Activated CD4-positive, alpha-beta memory T cell treated with anti-CD3 and anti-CD28 coated beads for 36 hours (primary cell): ENCODE measurements around the gene PABPC3. TPM values are rescaled to one million over a fixed set of nuclear protein-coding genes. Genes with fewer than 3 reads are reported as not detected.

Source experiments
- CTCF ChIA-PET: fragments of 350-600 bp; sonication (Branson Sonifier 250); formaldehyde crosslinking; loops from one replicate; lab custom pipeline; 2021; ENCODE audit warnings: antibody characterized with exemption, inconsistent platforms; lab: Charles Lee
- POLR2A ChIA-PET: fragments of 350-600 bp; sonication (Branson Sonifier 250); formaldehyde crosslinking; loops from one replicate; lab custom pipeline; 2021; ENCODE audit warnings: antibody characterized with exemption; lab: Charles Lee
- DNase-seq: peaks from one replicate; pipeline ENCODE4 v3.0.0-alpha.2; 2020
- H3K27ac Mint-ChIP-seq: one replicate; pipeline ENCODE4 v1.8.0; 2021; ENCODE audit warnings: mixed read lengths
- H3K27me3 Mint-ChIP-seq: one replicate; pipeline ENCODE4 v1.8.0; 2021; ENCODE audit warnings: mixed read lengths
- H3K36me3 Mint-ChIP-seq: one replicate; pipeline ENCODE4 v1.8.0; 2021; ENCODE audit warnings: mixed read lengths
- H3K4me1 Mint-ChIP-seq: one replicate; pipeline ENCODE4 v1.8.0; 2021; ENCODE audit warnings: low read depth, mixed read lengths
- H3K4me3 Mint-ChIP-seq: one replicate; pipeline ENCODE4 v1.8.0; 2021; ENCODE audit warnings: mild to moderate bottlenecking, mixed read lengths
- H3K9me3 Mint-ChIP-seq: one replicate; pipeline ENCODE4 v1.8.0; 2021; ENCODE audit warnings: mixed read lengths
- intact Hi-C: fragments of 100-400 bp; cut with micrococcal nuclease; formaldehyde crosslinking; loops from one replicate; pipeline ENCODE4 v1.15.1; 2023
- total RNA-seq, 2 experiments: library from RNA; stranded (reverse); gene quantifications; one replicate each; pipeline ENCODE4 v1.2.3, GENCODE V29; 2021

PABPC3 gene
- total RNA-seq, 2 experiments from 2014 or later, result 0.81 to 1.3 TPM

DNA sequence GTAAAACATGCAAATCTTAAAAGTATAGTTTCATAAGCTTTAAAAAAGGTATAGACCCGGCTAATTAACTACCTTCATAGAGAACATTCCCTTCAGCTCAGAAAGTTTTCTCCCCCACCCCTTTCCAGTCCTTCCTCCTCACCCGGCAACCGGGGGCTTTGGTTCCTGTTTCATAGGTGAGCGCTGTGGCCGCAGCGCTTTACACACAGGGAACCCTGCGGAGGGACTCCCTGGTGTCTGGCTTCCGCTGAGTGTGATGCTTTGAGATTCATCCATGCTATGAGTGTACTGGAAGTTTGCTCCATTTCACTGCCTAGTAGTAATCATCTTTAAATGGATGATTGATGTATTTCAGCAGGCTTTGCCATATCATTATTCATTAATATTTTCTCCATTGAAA lies 26.0 kb upstream of the PABPC3 start:
- DNase-seq, result no peak
- no peaks in the 10 kb centered on the region for H3K36me3 Mint-ChIP-seq
- intact Hi-C loops, result no loop called here
- CTCF ChIA-PET, result no interaction called here
- H3K9me3 Mint-ChIP-seq, result no peaks in the 10 kb centered on the region
- H3K27ac Mint-ChIP-seq, result no peak overlapping the region
- POLR2A ChIA-PET, result no interaction called here
- peaks cover 20% of the 10 kb centered on the region for H3K27me3 Mint-ChIP-seq
- H3K4me3 Mint-ChIP-seq, result no peak overlapping the region
- H3K4me1 Mint-ChIP-seq, result no peaks in the 10 kb centered on the region

DNA sequence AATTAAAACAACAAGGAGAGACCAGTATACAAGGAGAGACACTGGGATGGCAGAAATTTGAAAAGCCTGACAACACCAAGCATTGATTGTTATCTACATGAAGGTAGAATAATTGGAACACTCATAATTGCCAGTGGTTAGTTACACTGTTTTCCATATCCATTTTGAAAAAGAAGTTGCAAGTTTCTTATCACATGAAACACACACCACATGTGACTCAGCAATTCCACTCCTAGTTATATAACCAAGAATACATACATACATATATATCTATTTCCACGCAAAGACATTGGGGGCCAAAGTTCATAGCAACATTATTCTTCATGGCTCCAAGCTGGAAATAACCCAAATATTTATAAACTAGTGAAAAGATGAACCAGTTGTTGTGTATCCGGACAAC lies 15.2 kb upstream of the PABPC3 start:
- Mint-ChIP-seq H3K4me1 (no peaks in the 10 kb centered on the region), H3K9me3 (no peaks in the 10 kb centered on the region), H3K27me3 (peaks cover 4% of the 10 kb centered on the region), H3K4me3 (no peak overlapping the region), H3K27ac (no peak overlapping the region), H3K36me3 (no peaks in the 10 kb centered on the region)
- CTCF ChIA-PET, result no interaction called here
- intact Hi-C loops, result no loop called here
- no peak for DNase-seq
- POLR2A ChIA-PET, result no interaction called here

DNA sequence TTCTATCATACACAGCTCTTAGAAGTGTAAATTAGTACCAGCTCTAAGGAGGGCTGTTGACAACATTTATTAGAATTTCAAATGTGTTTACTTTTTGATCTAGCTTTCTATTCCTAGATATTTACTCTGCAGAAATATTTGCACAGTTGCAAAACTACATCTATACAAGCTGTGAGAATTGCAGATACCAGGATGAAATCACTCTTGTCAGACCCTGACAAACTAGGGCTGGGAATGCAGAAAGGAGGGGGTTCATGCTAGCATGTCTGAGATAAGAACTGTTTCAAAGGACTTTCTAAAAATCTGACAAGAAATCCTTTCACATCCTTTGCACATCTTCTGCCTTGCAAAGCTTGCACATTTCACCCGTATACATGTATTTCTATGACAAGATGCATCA lies 11.8 kb upstream of the PABPC3 start:
- ChIA-PET POLR2A (no interaction called here), CTCF (interaction anchor here (0.6 to 1.4 kb wide), 6 partner anchors 28 to 314 kb away, joined by 3 to 6 read pairs (median 3); no protein-coding TSS in a partner anchor)
- DNase-seq, result no peak
- Mint-ChIP-seq H3K27ac (no peak overlapping the region), H3K4me3 (no peak overlapping the region), H3K27me3 (peaks cover 5% of the 10 kb centered on the region), H3K4me1 (no peaks in the 10 kb centered on the region), H3K36me3 (no peaks in the 10 kb centered on the region), H3K9me3 (no peaks in the 10 kb centered on the region)
- intact Hi-C loops, result loop anchor here (2.0 kb wide), 2 partner anchors 31 to 291 kb away; no protein-coding TSS in a partner anchor

DNA sequence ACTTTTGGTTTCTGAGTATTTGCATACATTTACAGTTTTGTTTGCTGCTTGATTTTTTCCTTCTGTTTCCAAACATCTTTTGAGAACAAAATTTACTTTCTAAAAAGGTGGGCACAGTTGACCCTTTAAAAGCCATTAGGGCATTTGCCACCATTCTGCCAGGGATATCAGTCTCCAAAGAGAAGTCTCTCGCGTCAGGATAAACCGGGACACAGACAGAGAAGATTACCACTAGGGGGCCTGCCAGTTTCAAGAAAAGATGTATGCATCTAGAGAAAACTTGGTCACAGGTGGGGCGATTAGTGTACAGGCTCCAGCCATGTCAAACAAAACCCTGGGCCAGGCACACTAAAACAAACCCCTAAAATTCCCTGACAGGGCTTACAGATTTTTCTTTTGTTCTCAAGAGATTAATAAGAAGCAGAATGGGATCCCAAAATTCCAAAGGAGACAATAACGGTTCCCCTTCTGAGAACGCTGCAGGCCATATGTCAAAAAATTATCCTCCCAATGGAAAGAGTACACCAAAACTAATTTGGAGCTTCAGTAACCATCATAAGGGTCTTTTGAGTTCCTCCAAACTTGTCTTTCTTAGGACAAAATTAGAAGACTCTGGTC lies 10.7 kb upstream of the PABPC3 start:
- intact Hi-C loops, result loop anchor here (2.0 kb wide), 2 partner anchors 30 to 290 kb away; no protein-coding TSS in a partner anchor
- Mint-ChIP-seq H3K4me3 (no peak overlapping the region), H3K4me1 (no peaks in the 10 kb centered on the region), H3K9me3 (no peaks in the 10 kb centered on the region), H3K36me3 (no peaks in the 10 kb centered on the region), H3K27me3 (peaks cover 5% of the 10 kb centered on the region), H3K27ac (no peak overlapping the region)
- POLR2A ChIA-PET, result no interaction called here
- CTCF ChIA-PET, result interaction anchor here (0.6 to 1.4 kb wide), 4 partner anchors 29 to 315 kb away, joined by 3 read pairs; no protein-coding TSS in a partner anchor
- DNase-seq, result peak; percentile 15

DNA sequence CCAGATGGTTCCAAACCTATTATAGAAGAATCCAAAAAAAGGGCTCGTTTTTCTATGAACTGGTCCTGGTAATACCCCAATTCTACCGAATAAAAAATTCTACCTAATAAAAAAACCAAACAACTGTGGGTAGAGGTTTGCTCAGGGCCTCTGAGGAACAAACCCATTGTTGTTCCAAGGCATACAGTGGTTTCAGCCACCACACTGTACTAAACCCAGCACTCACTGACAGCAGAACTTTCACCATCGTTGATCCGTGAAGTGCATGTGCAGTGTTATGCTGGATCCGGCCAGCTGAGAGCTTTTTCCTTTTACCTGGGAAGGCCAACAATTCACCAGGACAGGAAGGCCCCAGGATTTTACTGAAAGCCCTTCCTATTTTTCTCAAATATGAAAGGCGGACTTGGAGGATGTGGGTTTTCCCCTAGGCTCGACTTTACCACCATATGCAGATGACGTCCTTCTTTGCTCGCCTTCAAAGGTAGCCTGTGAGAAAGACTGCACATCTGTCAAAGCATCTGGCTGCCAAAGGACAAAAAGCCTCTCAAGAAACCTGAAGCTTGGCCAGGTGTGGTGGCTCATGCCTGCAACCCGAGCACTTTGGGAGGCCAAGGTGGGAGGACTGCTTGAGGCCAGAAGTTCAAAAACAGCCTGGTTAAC lies 7.2 kb upstream of the PABPC3 start:
- no peaks in the 10 kb centered on the region for H3K4me1 Mint-ChIP-seq
- H3K9me3 Mint-ChIP-seq, result no peaks in the 10 kb centered on the region
- intact Hi-C loops, result no loop called here
- ChIA-PET CTCF (interaction anchor here (0.8 kb wide), 1 partner anchor 93 kb away, joined by 3 read pairs; no protein-coding TSS in a partner anchor), POLR2A (no interaction called here)
- no peaks in the 10 kb centered on the region for H3K36me3 Mint-ChIP-seq
- peaks cover 19% of the 10 kb centered on the region for H3K27me3 Mint-ChIP-seq
- no peak for DNase-seq
- H3K4me3 Mint-ChIP-seq, result no peak overlapping the region
- no peak overlapping the region for H3K27ac Mint-ChIP-seq

DNA sequence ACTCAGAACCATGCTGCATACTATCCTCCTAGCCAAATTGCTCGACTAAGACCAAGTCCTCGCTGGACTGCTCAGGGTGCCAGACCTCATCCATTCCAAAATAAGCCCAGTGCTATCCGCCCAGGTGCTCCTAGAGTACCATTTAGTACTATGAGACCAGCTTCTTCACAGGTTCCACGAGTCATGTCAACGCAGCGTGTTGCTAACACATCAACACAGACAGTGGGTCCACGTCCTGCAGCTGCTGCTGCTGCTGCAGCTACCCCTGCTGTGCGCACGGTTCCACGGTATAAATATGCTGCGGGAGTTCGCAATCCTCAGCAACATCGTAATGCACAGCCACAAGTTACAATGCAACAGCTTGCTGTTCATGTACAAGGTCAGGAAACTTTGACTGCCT lies 1.5 kb downstream of the PABPC3 start:
- Mint-ChIP-seq H3K27ac (no peak overlapping the region), H3K36me3 (no peaks in the 10 kb centered on the region), H3K4me3 (no peak overlapping the region), H3K4me1 (no peaks in the 10 kb centered on the region), H3K27me3 (peaks cover 44% of the 10 kb centered on the region), H3K9me3 (no peaks in the 10 kb centered on the region)
- POLR2A ChIA-PET, result no interaction called here
- no peak for DNase-seq
- intact Hi-C loops, result no loop called here
- CTCF ChIA-PET, result interaction anchor here (1.3 kb wide), 1 partner anchor 92 kb away, joined by 3 read pairs; no protein-coding TSS in a partner anchor

DNA sequence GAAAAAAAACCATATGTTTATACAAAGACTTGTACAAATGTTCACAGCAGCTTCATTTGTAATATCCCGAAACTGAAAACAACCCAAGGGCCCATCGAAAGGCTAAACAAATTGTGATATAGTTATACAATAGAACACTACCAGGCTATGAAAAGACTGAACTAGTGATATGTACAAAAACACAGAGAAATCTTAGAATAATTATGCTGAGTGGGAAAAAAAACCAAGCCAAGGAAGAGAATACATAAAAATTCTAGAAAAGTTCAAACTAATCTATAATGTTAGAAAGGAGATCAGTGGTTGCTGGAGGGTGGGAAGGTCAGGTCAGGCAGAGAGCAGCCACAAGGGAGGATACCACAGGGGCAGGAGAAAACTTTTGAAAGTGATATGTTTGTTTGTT lies 7.8 kb downstream of the PABPC3 start:
- intact Hi-C loops, result no loop called here
- CTCF ChIA-PET, result interaction anchor here (0.7 kb wide), 1 partner anchor 10 kb away, joined by 4 read pairs; no protein-coding TSS in a partner anchor

DNA sequence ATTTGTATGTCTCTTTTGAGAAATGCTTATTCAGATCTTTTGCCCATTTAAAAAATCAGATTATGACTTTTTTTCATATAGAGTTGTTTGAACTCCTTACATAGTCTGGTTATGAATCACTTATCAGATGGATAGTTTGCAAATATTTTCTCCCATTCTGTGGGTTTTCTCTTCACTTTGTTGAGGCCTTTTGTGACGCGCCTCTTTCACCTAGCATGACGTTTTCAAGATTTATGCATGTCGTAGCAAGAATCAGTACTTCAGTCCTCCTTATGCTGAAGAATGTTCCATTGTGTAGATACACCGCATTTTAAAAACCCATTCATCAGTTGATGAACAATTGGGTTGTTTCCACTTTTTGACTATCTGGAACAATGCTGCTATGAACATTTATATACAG lies 13.4 kb downstream of the PABPC3 start:
- H3K36me3 Mint-ChIP-seq, result no peaks in the 10 kb centered on the region
- peaks cover 9% of the 10 kb centered on the region for H3K27me3 Mint-ChIP-seq
- ChIA-PET CTCF (no interaction called here), POLR2A (no interaction called here)
- H3K27ac Mint-ChIP-seq, result no peak overlapping the region
- DNase-seq, result no peak
- no peak overlapping the region for H3K4me3 Mint-ChIP-seq
- intact Hi-C loops, result no loop called here
- H3K9me3 Mint-ChIP-seq, result no peaks in the 10 kb centered on the region
- H3K4me1 Mint-ChIP-seq, result no peaks in the 10 kb centered on the region

More for the DNA sequence above, 7.8 kb downstream of the PABPC3 start:
- Mint-ChIP-seq H3K9me3 (no peaks in the 10 kb centered on the region), H3K4me3 (no peak overlapping the region), H3K4me1 (no peaks in the 10 kb centered on the region), H3K27me3 (peaks cover 5% of the 10 kb centered on the region), H3K36me3 (no peaks in the 10 kb centered on the region), H3K27ac (no peak overlapping the region)
- no peak for DNase-seq
- POLR2A ChIA-PET, result no interaction called here

DNA sequence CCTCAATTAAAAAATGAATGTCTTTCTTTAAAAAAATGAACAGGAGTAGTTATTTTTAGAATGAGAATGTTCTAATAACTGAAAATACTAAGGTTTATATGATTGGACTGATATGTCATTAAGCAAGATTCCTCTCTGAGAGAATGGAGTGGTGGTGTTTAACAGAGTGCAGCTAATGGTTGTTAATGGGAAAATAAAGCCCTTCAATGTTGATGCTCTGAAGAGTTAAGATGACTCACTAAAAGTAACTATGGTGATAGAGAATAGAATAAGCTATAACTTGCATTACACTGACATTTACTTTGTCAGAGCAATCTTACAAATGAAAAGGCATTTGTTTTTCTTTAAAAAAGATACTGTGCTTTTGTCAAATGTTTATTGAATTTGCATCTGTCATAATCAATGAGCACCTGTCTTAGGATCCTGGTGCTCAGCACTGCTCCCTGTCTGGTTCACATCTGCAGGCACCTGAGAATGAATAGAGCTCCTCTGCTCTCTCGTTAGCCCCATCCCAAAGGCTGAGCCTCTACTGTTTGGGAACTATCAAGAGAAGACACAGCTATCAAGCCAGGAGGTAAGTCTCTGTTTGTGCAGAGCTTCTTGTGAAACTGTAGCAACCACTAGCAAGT lies 15.1 kb downstream of the PABPC3 start:
- DNase-seq, result no peak
- POLR2A ChIA-PET, result no interaction called here
- CTCF ChIA-PET, result interaction anchor here (0.6 to 2.4 kb wide), 5 partner anchors 27 to 1027 kb away, joined by 3 to 8 read pairs (median 4); no protein-coding TSS in a partner anchor
- no peaks in the 10 kb centered on the region for H3K36me3 Mint-ChIP-seq
- peaks cover 10% of the 10 kb centered on the region for H3K27me3 Mint-ChIP-seq
- H3K9me3 Mint-ChIP-seq, result no peaks in the 10 kb centered on the region
- H3K4me3 Mint-ChIP-seq, result no peak overlapping the region
- H3K27ac Mint-ChIP-seq, result no peak overlapping the region
- intact Hi-C loops, result no loop called here
- H3K4me1 Mint-ChIP-seq, result no peaks in the 10 kb centered on the region

DNA sequence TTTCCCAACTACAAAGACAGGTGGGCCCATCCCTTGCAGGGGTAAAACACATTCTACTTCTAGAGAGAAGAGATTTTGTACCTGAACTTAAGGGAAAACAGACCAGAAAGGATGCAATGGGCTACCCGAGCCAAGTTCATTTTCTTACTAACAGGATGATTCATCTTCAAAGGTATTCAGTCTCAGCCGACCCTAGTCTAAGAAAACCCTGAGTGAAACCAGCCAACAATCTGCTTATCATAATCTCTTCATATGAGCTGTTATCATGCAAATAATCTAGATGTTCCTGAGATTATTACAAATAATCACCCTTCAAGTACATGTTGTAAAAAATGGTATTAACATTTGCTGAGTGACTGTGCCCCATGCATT lies 15.6 kb downstream of the PABPC3 start:
- H3K4me3 Mint-ChIP-seq, result no peak overlapping the region
- intact Hi-C loops, result no loop called here
- no peaks in the 10 kb centered on the region for H3K4me1 Mint-ChIP-seq
- H3K36me3 Mint-ChIP-seq, result no peaks in the 10 kb centered on the region
- POLR2A ChIA-PET, result no interaction called here
- no peaks in the 10 kb centered on the region for H3K9me3 Mint-ChIP-seq
- no peak overlapping the region for H3K27ac Mint-ChIP-seq
- H3K27me3 Mint-ChIP-seq, result peaks cover 13% of the 10 kb centered on the region
- CTCF ChIA-PET, result interaction anchor here (0.6 to 3.6 kb wide), 6 partner anchors 27 to 1027 kb away, joined by 3 to 32 read pairs (median 4); no protein-coding TSS in a partner anchor
- DNase-seq, result no peak

DNA sequence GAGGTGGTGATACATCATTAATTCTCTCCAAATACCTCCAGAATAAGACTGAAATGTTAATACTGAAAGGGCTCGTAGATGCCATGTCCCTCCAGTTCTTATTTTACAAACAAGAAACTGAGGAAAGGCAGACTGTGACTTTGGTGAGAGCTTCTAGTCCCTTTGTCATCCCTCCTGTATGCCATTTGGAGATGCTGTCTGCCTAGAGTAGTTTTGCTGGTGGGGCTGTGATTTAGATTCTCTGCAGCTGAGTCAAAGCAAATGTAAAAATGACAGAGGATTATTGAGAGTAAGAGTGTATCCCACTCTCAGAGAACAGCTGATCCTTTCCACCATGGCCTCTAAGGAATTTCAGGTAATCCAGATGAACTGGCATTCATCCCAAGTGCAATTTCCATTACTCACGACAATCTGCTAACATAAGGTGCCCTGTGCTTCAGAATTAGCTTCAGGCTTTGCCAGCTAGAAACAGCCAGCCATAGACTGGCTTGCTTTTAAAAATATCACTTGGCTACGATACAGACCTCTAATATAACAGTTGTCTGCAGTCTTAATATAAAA lies 16.8 kb downstream of the PABPC3 start:
- H3K27ac Mint-ChIP-seq, result no peak overlapping the region
- POLR2A ChIA-PET, result no interaction called here
- H3K27me3 Mint-ChIP-seq, result peaks cover 15% of the 10 kb centered on the region
- CTCF ChIA-PET, result interaction anchor here (1.4 to 3.6 kb wide), 6 partner anchors 16 to 118 kb away, joined by 3 to 32 read pairs (median 4); no protein-coding TSS in a partner anchor
- H3K9me3 Mint-ChIP-seq, result no peaks in the 10 kb centered on the region
- H3K4me3 Mint-ChIP-seq, result no peak overlapping the region
- DNase-seq, result no peak
- no peaks in the 10 kb centered on the region for H3K4me1 Mint-ChIP-seq
- no peaks in the 10 kb centered on the region for H3K36me3 Mint-ChIP-seq
- intact Hi-C loops, result no loop called here

DNA sequence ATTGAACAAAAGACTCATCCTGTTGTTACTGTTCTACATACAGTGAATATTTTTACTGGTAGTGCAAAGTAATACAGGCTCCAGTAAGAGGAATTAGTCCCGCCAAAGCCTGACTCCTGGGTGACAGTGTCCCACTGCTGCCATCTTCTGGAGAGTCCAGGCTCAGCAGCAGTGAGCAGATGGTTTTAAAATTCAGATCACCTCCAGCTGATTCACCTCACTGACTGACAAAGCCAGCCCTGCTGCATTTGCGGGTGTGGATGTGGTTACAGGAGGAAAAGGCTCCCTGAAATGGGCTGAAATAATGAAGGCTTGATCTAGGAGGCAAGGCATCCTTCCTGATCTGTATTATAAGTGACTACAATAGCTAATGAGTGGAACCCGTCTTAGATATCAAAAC lies 18.3 kb downstream of the PABPC3 start:
- Mint-ChIP-seq H3K4me3 (no peak overlapping the region), H3K36me3 (no peaks in the 10 kb centered on the region), H3K27me3 (peaks cover 19% of the 10 kb centered on the region), H3K4me1 (no peaks in the 10 kb centered on the region), H3K9me3 (no peaks in the 10 kb centered on the region), H3K27ac (no peak overlapping the region)
- peak; percentile 79 for DNase-seq
- ChIA-PET CTCF (interaction anchor here (0.6 to 3.6 kb wide), 16 partner anchors 8 to 359 kb away, joined by 3 to 32 read pairs (median 4); no protein-coding TSS in a partner anchor), POLR2A (no interaction called here)
- intact Hi-C loops, result loop anchor here (1.0 to 2.0 kb wide), 2 partner anchors 29 to 109 kb away; no protein-coding TSS in a partner anchor
